T-helper 1 cell treated with Interleukin-12 subunit alpha and Interleukin-12 subunit beta and Interleukin-4 antibody, amounts not matched to agents 30 μg/mL and 1 μg/mL, for 36 hours (primary cell): ENCODE measurements around the gene ZNF668.
A peak's percentile ranks its signal among the peaks of the same experiment; 100 is the strongest.

ENCODE experiments used
- H3K27ac Mint-ChIP-seq: one replicate; pipeline ENCODE4 v1.8.0; 2021; ENCODE audit warnings: mild to moderate bottlenecking, mixed read lengths
- H3K27me3 Mint-ChIP-seq: one replicate; pipeline ENCODE4 v1.8.0; 2021; ENCODE audit warnings: low read depth, mixed read lengths
- H3K36me3 Mint-ChIP-seq: one replicate; pipeline ENCODE4 v1.8.0; 2021; ENCODE audit warnings: low read depth, mixed read lengths
- H3K4me1 Mint-ChIP-seq: one replicate; pipeline ENCODE4 v1.8.0; 2021; ENCODE audit warnings: low read depth, mixed read lengths
- H3K4me3 Mint-ChIP-seq: one replicate; pipeline ENCODE4 v1.8.0; 2021; ENCODE audit warnings: mild to moderate bottlenecking, moderate library complexity, mixed read lengths
- H3K9me3 Mint-ChIP-seq: one replicate; pipeline ENCODE4 v1.8.0; 2021; ENCODE audit warnings: mixed read lengths

ZNF668 gene

GRCh38 chr16:31080035-31080629, 6.1 kb upstream of the ZNF668 start:
- Mint-ChIP-seq H3K27ac (no peak overlapping the region), H3K4me1 (peaks cover 8% of the 10 kb centered on the region), H3K36me3 (peaks cover 23% of the 10 kb centered on the region), H3K27me3 (no peaks in the 10 kb centered on the region), H3K9me3 (no peaks in the 10 kb centered on the region), H3K4me3 (no peak overlapping the region)

DNA sequence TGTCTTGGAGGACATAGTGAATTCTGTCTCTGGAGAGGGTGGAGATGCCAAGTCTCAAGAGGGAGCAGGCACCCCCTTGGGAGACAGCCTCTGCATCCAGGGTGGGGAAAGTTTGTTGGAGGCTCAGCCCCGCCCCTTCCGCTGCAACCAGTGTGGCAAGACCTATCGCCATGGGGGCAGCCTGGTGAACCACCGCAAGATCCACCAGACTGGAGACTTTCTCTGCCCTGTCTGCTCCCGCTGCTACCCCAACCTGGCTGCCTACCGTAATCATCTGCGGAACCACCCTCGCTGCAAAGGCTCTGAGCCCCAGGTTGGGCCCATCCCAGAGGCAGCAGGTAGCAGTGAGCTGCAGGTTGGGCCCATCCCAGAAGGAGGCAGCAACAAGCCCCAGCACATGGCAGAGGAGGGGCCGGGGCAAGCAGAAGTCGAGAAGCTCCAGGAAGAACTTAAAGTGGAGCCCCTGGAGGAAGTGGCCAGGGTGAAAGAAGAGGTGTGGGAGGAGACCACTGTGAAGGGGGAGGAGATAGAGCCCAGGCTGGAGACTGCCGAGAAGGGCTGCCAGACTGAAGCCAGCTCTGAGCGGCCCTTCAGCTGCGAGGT, 5.4 kb upstream of the ZNF668 start:
- H3K4me1 Mint-ChIP-seq, result peaks cover 15% of the 10 kb centered on the region
- no peak overlapping the region for H3K27ac Mint-ChIP-seq
- no peaks in the 10 kb centered on the region for H3K9me3 Mint-ChIP-seq
- no peak overlapping the region for H3K4me3 Mint-ChIP-seq
- no peaks in the 10 kb centered on the region for H3K27me3 Mint-ChIP-seq
- peaks cover 29% of the 10 kb centered on the region for H3K36me3 Mint-ChIP-seq

DNA sequence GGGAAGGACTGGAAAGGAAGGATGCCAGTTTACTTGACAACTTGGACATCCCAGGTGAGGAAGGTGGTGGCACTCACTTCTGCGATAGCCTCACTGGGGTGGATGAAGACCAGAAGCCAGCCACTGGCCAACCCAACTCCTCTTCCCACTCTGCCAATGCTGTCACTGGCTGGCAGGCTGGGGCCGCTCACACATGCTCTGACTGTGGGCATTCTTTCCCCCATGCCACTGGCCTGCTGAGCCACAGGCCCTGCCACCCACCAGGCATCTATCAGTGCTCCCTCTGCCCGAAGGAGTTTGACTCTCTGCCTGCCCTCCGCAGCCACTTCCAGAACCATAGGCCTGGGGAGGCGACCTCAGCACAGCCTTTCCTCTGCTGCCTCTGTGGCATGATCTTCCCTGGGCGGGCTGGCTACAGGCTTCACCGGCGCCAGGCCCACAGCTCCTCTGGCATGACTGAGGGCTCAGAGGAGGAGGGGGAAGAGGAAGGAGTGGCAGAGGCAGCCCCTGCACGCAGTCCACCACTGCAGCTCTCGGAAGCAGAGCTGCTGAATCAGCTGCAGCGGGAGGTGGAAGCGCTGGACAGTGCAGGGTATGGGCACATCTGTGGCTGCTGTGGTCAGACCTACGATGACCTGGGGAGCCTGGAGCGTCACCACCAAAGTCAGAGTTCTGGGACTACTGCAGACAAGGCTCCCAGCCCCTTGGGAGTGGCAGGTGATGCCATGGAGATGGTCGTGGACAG, 4.7 kb upstream of the ZNF668 start:
- Mint-ChIP-seq H3K9me3 (no peaks in the 10 kb centered on the region), H3K27me3 (no peaks in the 10 kb centered on the region), H3K36me3 (peaks cover 32% of the 10 kb centered on the region), H3K4me1 (peaks cover 15% of the 10 kb centered on the region), H3K4me3 (no peak overlapping the region), H3K27ac (no peak overlapping the region)

DNA sequence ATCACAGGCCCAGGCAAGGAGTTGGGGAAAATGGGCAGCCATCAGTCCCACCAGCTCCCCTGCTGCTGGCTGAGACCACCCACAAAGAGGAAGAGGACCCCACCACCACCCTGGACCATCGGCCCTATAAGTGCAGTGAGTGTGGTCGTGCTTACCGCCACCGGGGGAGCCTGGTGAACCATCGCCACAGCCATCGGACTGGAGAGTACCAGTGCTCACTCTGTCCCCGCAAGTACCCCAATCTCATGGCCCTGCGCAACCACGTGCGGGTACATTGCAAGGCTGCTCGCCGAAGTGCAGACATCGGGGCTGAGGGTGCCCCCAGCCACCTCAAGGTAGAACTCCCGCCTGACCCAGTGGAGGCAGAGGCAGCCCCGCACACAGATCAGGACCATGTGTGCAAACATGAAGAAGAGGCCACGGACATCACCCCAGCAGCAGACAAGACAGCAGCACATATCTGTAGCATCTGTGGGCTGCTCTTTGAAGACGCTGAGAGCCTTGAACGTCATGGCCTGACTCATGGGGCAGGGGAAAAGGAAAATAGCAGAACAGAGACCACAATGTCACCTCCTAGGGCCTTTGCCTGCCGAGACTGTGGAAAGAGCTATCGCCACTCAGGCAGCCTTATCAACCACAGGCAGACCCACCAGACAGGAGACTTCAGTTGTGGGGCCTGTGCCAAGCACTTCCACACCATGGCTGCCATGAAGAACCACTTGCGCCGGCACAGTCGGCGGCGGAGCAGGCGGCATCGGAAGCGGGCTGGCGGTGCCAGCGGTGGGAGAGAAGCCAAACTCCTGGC, 3.8 kb upstream of the ZNF668 start:
- Mint-ChIP-seq H3K36me3 (peaks cover 32% of the 10 kb centered on the region), H3K27ac (no peak overlapping the region), H3K4me1 (peaks cover 15% of the 10 kb centered on the region)

DNA sequence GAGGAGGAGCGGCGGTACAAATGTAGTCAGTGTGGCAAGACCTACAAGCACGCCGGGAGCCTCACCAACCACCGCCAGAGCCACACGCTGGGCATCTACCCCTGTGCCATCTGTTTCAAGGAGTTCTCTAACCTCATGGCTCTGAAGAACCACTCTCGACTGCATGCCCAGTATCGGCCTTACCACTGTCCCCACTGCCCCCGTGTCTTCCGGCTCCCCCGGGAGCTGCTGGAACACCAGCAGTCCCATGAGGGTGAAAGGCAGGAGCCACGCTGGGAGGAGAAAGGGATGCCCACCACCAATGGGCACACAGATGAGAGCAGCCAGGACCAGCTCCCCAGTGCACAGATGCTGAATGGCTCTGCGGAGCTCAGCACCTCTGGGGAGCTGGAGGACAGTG, 3.0 kb upstream of the ZNF668 start:
- Mint-ChIP-seq H3K4me3 (no peak overlapping the region), H3K36me3 (peaks cover 29% of the 10 kb centered on the region), H3K27ac (no peak overlapping the region), H3K4me1 (peaks cover 17% of the 10 kb centered on the region), H3K27me3 (no peaks in the 10 kb centered on the region), H3K9me3 (no peaks in the 10 kb centered on the region)

More for the DNA sequence above, 3.8 kb upstream of the ZNF668 start:
- no peak overlapping the region for H3K4me3 Mint-ChIP-seq
- no peaks in the 10 kb centered on the region for H3K9me3 Mint-ChIP-seq
- no peaks in the 10 kb centered on the region for H3K27me3 Mint-ChIP-seq

- Mint-ChIP-seq H3K27ac (no peak overlapping the region), H3K4me3 (peak overlapping the region; percentile 25), H3K9me3 (no peaks in the 10 kb centered on the region), H3K27me3 (no peaks in the 10 kb centered on the region), H3K36me3 (peaks cover 29% of the 10 kb centered on the region), H3K4me1 (peaks cover 24% of the 10 kb centered on the region)
Measured at GRCh38 chr16:31076319-31076718, 2.3 kb upstream of the ZNF668 start.

GRCh38 chr16:31074814-31075183, 759 bp upstream of the ZNF668 start:
- Mint-ChIP-seq H3K27ac (peak overlapping the region; percentile 98), H3K4me1 (peaks cover 22% of the 10 kb centered on the region), H3K4me3 (peak overlapping the region; percentile 99), H3K36me3 (peaks cover 23% of the 10 kb centered on the region), H3K27me3 (no peaks in the 10 kb centered on the region), H3K9me3 (no peaks in the 10 kb centered on the region)

DNA sequence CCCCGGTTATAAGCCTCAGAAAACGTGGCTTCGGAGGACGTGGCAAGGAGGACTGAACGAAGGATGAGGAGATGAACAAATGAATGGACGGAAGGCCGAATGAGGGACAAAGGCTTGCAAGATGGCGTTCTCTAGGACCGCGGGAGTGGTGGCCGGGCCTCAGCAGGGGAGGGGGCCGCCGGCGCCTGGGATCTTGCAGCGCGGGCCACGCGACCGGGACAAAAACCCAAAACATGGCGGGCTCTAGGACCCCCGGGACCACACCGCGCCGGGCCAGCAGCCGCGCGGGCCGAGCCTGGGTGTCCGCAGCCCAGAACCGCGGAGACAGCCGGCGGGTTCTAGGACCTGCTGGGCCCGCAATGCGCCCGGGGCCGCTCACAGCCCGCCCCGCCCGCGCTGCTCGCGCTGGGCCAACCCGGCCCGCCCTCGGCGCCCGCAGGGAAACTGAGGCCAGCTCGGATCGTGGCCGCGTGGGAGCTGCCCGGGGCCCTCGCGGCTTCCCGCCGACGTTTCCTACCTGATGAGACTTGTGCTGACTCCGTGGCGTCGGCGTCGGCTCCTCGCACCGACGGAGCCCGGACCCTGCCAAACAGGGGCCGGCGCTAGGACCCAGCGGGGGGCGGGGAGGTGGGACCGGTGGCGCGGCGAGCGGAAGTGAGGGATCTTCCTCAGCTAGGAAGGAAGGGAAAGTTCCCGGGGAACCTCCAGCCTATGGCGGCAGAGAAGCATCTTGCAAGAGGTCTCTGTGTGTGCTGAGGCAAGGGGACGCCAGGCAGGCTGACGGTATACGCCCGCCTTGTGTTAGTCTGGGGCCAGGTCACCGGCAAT, 684 bp downstream of the ZNF668 start:
- Mint-ChIP-seq H3K4me1 (peaks cover 24% of the 10 kb centered on the region), H3K9me3 (no peaks in the 10 kb centered on the region), H3K27me3 (no peaks in the 10 kb centered on the region), H3K4me3 (peak overlapping the region; percentile 99), H3K27ac (peak overlapping the region; percentile 98), H3K36me3 (peaks cover 14% of the 10 kb centered on the region)

DNA sequence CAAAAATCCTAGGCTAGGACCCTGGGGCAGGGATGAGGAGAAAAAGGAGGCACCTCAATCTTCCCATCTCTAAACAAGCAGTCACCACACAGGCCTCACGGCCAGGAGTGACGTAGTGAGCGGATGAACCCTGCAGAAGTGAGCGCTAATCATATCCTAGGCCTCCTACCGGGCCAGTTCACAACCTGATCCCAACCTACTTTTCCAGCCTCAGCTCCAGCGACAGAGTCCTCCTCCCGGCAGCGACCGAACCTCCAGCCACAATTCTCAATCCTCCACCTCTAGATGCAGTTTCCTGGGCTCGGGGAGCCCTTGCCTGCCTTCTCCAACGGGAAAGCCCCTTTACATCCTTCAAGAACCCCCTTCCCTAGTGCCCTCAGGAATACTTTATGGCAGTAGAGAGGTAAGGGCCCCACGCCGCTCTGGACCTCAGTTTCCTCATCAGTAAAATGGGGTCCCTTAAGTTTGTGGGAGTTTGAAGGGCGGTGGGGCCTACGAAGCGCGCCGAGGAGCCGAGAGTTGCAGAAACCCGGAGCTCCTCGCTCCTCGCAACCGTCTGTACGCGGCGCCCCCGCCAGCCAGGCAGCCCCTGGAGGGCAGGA, 1.4 kb downstream of the ZNF668 start:
- no peaks in the 10 kb centered on the region for H3K9me3 Mint-ChIP-seq
- H3K4me1 Mint-ChIP-seq, result peaks cover 26% of the 10 kb centered on the region
- peak overlapping the region; percentile 88 for H3K27ac Mint-ChIP-seq
- peak overlapping the region; percentile 99 for H3K4me3 Mint-ChIP-seq
- H3K36me3 Mint-ChIP-seq, result peaks cover 9% of the 10 kb centered on the region
- no peaks in the 10 kb centered on the region for H3K27me3 Mint-ChIP-seq

DNA sequence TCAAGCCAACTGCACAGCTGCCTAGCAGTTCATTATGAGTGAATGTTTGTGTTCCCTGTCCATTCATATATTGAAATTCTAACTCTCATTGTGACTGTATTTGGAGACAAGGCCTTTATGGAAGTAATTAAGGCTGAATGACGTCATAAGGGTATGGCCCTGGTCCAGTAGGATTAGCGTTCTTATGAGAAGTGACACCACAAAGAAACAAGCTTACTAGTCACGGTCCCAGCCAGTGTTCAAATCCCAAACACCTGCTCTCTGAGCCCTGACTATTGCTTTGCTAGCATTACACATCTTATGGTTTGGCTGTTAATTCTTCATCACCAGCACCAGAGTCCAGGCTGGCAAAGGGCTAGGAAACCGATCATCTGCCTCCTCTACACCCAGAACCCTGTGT, 2.2 kb downstream of the ZNF668 start:
- Mint-ChIP-seq H3K4me3 (peak overlapping the region; percentile 99), H3K27me3 (no peaks in the 10 kb centered on the region), H3K4me1 (peaks cover 30% of the 10 kb centered on the region), H3K27ac (peak overlapping the region; percentile 88), H3K9me3 (no peaks in the 10 kb centered on the region), H3K36me3 (peaks cover 9% of the 10 kb centered on the region)

GRCh38 chr16:31067342-31067741, 6.7 kb downstream of the ZNF668 start:
- peaks cover 53% of the 10 kb centered on the region for H3K4me1 Mint-ChIP-seq
- H3K9me3 Mint-ChIP-seq, result no peaks in the 10 kb centered on the region
- peaks cover 10% of the 10 kb centered on the region for H3K36me3 Mint-ChIP-seq
- H3K4me3 Mint-ChIP-seq, result no peak overlapping the region
- no peaks in the 10 kb centered on the region for H3K27me3 Mint-ChIP-seq
- H3K27ac Mint-ChIP-seq, result no peak overlapping the region

- H3K36me3 Mint-ChIP-seq, result peaks cover 19% of the 10 kb centered on the region
- H3K9me3 Mint-ChIP-seq, result no peaks in the 10 kb centered on the region
- H3K27ac Mint-ChIP-seq, result peak overlapping the region; percentile 79
- no peaks in the 10 kb centered on the region for H3K27me3 Mint-ChIP-seq
- H3K4me3 Mint-ChIP-seq, result peak overlapping the region; percentile 70
- peaks cover 43% of the 10 kb centered on the region for H3K4me1 Mint-ChIP-seq
Measured at GRCh38 chr16:31064882-31065461, 9.1 kb downstream of the ZNF668 start.

DNA sequence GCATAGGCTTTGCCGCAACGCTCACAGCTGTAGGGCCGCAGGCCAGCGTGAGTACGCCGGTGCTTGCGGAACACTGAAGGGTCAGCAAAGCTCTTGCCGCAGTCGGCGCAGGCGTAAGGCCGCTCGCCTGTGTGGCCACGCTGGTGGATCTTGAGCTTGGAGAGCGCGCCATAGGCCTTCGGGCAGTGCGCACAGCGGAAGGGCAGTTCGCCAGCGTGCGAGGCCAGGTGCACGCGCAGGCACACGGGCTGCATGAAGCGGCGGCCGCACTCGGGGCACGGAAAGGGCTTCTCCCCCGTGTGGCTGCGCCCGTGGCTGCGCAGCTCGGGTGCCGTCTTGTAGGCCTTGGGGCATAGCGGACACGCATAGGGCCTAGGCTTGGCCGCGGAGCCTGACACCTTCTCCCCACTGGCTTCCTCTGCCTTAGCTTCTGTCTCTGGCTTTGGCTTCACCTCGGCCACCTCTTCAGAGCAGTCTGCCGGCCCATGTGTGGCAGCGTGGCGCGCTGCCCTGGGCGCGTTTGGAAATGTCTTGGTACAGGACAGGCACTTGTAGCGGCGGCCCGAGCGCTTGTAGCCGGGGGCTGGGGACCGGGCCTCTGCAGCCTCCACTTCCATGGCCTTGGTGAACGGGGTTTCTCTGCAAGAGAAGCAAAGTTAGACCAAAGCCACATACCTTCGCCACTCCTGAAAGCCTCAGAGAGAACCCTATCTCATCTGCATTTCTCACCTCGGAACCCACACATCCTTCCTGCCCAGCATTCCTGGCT, 10.0 kb downstream of the ZNF668 start:
- Mint-ChIP-seq H3K4me3 (peak overlapping the region; percentile 70), H3K4me1 (peaks cover 39% of the 10 kb centered on the region), H3K27ac (peak overlapping the region; percentile 79), H3K9me3 (no peaks in the 10 kb centered on the region), H3K36me3 (peaks cover 22% of the 10 kb centered on the region), H3K27me3 (no peaks in the 10 kb centered on the region)
